Measurements from ENCODE around the gene CCR3. TPM values are rescaled to one million over a fixed set of nuclear protein-coding genes. Genes with fewer than 3 reads are reported as not detected.

The CCR3 gene
- total RNA-seq, 1 donor from 2014 or later, result not detected

Other genes starting within 250 kb of the CCR3 start
- 26.7 and 32.2 TPM in 2 replicates for gene FYCO1, start 246.6 kb upstream of the CCR3 start, total RNA-seq
- not detected in 2 replicates for gene XCR1, start 215.0 kb upstream of the CCR3 start, total RNA-seq
- 0.07 TPM in 1 of 2 replicates, not detected in the other for gene CCR1, start 34.1 kb upstream of the CCR3 start, total RNA-seq
- gene CCR2, start 111.7 kb downstream of the CCR3 start, total RNA-seq, result not detected in 2 replicates
- gene CCR5, start 128.5 kb downstream of the CCR3 start, total RNA-seq, result not detected in 2 replicates
- gene CCRL2, start 164.8 kb downstream of the CCR3 start, total RNA-seq, result 0.29 and 0.48 TPM in 2 replicates
- gene LTF, start 222.4 kb downstream of the CCR3 start, total RNA-seq, result not detected in 2 replicates